ENCODE measurements around the gene SH2D5.

DNA sequence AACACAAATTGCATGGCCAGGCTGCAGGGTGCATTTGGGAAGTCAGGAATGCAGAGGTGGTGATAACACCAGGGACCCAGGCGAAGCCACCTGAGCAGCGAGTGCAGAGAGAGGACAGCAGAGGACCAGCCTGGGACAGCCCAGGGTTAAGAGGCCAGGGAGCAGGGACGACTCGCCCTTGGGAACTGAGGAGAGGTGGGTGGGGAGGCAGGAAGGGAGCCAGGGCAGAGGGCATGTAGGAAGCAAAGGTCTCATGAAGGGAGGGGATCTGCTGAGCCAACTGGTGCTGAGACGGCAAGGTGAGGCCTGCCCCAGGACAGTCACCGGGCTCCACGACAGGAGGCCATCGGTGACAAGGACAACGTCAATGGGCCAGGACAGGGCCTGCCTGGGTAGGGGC, 31.1 kb downstream of the SH2D5 start:
- no peak for TF ChIP-seq POLR2A (IDR thresholded peaks at IDR 0.05)
- TF ChIP-seq, protein P1, sequence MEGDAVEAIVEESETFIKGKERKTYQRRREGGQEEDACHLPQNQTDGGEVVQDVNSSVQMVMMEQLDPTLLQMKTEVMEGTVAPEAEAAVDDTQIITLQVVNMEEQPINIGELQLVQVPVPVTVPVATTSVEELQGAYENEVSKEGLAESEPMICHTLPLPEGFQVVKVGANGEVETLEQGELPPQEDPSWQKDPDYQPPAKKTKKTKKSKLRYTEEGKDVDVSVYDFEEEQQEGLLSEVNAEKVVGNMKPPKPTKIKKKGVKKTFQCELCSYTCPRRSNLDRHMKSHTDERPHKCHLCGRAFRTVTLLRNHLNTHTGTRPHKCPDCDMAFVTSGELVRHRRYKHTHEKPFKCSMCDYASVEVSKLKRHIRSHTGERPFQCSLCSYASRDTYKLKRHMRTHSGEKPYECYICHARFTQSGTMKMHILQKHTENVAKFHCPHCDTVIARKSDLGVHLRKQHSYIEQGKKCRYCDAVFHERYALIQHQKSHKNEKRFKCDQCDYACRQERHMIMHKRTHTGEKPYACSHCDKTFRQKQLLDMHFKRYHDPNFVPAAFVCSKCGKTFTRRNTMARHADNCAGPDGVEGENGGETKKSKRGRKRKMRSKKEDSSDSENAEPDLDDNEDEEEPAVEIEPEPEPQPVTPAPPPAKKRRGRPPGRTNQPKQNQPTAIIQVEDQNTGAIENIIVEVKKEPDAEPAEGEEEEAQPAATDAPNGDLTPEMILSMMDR (IDR thresholded peaks at IDR 0.05): no peak

Data from uterus (tissue), 2 donors.